ENCODE data around the gene CCDC38.

GRCh38 chr12:95967301-95967700 is 24.9 kb upstream of the CCDC38 start:
- TF ChIP-seq CTCF (IDR thresholded peaks at IDR 0.05; ENCODE audit: insufficient read depth, low read length, poor library complexity, severe bottlenecking) (no peak), EZH2phosphoT487 (conservative IDR thresholded peaks at IDR 0.05; ENCODE audit: low read length) (no peak)
